Measurements from ENCODE around the gene CMIP.

GRCh38 chr16:81710596-81710995 lies 266.0 kb downstream of the CMIP start:
- no peak for TF ChIP-seq EP300 (IDR thresholded peaks at IDR 0.05; ENCODE audit: low read depth)
- TF ChIP-seq CTCF (IDR thresholded peaks at IDR 0.05): no peak

Measured in transverse colon (tissue), 3 donors.